ENCODE results near the gene BLCAP.

DNA sequence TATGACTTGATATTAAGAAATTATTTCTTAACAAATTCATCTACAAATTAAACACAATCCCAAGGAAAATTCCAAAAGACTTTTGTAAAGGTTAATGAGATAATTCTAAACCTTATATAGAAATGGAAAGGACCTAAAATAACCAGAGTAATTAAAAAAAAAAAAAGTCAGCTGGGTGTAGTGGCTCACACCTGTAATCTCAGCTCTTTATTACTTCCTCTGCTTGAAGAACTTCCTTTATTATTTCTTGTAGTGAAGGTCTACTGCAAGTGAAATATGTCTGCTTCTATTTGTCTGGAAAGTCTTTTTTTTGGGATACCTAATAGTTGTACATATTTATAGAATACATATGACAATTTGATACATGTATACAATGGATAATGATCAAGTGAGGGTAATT, 20.2 kb upstream of the BLCAP start:
- TF ChIP-seq, protein P1, sequence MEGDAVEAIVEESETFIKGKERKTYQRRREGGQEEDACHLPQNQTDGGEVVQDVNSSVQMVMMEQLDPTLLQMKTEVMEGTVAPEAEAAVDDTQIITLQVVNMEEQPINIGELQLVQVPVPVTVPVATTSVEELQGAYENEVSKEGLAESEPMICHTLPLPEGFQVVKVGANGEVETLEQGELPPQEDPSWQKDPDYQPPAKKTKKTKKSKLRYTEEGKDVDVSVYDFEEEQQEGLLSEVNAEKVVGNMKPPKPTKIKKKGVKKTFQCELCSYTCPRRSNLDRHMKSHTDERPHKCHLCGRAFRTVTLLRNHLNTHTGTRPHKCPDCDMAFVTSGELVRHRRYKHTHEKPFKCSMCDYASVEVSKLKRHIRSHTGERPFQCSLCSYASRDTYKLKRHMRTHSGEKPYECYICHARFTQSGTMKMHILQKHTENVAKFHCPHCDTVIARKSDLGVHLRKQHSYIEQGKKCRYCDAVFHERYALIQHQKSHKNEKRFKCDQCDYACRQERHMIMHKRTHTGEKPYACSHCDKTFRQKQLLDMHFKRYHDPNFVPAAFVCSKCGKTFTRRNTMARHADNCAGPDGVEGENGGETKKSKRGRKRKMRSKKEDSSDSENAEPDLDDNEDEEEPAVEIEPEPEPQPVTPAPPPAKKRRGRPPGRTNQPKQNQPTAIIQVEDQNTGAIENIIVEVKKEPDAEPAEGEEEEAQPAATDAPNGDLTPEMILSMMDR (IDR thresholded peaks at IDR 0.05; ENCODE audit: poor library complexity) = no peak
- TF ChIP-seq EZH2phosphoT487 (IDR thresholded peaks at IDR 0.05; ENCODE audit: low read depth, severe bottlenecking, unreplicated experiment) = no peak

Data from hepatocyte (in vitro differentiated cells).